ENCODE data around the gene TNRC6B.

GRCh38 chr22:40215266-40215665 is 37.5 kb downstream of the TNRC6B start:
- TF ChIP-seq ZNF274 (IDR thresholded peaks at IDR 0.05; ENCODE audit: low read depth, low read length) (no peak), YY1 (IDR thresholded peaks at IDR 0.05; ENCODE audit: insufficient read depth, insufficient read length) (no peak)
